NCI-H2107 treated with DMSO at 0.1 percent for 48 hours (cell line): ENCODE measurements around the gene ZYX.

ENCODE experiments used
- DNase-seq: peaks from one replicate; lab custom pipeline; 2025; ENCODE audit not compliant: unreplicated experiment; lab: John Stamatoyannopoulos, UW

Gene ZYX

DNA sequence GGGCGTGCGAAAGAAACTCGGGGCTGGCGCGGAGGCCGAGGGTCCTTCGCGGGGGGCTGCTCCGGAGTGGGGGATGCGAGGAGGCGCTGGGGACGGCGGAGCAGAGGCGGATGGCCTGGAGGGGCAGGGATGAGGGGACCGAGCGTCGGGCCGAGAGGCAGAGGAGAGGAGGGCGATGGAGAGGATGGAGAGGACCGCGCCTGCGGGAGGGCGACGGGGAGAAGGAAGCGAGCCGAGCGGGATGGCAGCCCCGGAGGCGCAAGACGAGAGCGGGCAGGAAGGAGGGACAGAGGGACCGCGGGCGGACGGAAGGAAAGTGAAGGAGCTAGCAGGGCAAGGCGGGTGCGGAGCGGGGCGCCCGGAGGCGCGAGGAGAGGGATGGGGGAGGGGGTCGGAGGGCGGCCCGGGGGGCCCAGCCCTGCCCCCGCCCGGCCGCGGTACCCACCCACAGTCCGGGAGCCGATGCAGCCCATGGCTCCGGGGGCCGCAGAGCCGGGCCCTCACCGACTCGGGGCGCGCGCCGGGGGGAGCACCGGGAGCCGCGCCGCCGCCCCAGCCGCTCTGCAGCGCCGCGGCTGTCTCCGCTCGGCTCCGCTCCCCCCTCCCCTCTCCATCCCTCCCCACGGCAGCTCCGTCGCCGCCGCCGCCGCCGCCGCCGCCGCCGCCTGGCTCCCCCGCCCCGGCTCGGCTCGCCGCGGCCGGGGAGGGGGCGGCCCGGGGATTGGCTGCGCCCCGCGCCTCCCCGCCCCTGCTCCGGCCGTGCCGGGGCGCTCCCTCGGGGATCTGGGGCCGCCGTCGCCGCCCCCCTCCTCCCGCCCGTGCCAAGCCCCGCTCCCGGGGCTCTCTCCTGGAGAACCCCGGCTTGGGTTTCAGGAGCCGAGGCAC is 18.8 kb upstream of the ZYX start, which contains the start of gene FAM131B:
FAM131B (minus strand) TSS at position 583 of the 885 bp plus-strand sequence; CDS start at position 473, 110 bp downstream.
- DNase-seq, result no peak

- DNase-seq, result no peak
Measured at GRCh38 chr7:143363016-143363937, 17.9 kb upstream of the ZYX start.

DNA sequence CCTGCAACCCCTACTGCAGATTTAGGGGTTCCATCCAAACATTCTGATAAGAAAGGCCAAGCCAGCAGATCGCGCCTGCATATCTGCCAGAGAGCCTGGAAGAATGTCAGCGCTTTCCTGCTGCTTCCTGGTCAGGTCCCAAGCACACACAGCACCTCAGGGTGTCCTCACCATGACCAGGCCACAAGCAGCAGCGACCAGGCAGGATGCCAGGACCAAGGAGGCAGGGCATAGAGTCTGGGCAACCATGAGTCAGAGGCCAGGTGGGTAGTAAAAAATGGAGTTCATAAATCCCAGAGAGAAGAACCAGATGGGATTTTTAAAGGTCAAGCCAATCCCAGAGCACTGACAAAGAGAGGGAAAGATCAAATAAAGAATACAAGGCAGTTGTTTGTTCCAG is 13.2 kb upstream of the ZYX start:
- no peak for DNase-seq

DNA sequence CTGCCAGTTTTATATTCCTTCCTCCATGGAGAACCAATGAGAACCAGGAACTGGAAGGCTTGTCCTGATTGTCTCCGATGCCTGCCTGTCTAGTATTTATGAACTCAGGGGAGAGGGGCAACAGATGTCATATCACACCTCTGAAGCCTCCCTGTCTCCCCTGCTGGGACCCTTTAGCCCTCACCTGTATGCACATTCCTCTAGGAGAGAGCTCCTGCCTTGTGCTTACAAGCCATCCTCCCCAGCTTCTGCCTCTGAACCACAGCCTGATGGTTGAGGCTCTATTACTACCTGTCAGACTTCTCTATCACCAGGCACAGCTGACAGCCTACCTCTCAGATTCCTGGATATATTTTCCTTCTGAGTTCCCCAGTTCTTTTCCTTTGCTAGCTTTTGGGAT is 12.8 kb upstream of the ZYX start:
- no peak for DNase-seq

DNA sequence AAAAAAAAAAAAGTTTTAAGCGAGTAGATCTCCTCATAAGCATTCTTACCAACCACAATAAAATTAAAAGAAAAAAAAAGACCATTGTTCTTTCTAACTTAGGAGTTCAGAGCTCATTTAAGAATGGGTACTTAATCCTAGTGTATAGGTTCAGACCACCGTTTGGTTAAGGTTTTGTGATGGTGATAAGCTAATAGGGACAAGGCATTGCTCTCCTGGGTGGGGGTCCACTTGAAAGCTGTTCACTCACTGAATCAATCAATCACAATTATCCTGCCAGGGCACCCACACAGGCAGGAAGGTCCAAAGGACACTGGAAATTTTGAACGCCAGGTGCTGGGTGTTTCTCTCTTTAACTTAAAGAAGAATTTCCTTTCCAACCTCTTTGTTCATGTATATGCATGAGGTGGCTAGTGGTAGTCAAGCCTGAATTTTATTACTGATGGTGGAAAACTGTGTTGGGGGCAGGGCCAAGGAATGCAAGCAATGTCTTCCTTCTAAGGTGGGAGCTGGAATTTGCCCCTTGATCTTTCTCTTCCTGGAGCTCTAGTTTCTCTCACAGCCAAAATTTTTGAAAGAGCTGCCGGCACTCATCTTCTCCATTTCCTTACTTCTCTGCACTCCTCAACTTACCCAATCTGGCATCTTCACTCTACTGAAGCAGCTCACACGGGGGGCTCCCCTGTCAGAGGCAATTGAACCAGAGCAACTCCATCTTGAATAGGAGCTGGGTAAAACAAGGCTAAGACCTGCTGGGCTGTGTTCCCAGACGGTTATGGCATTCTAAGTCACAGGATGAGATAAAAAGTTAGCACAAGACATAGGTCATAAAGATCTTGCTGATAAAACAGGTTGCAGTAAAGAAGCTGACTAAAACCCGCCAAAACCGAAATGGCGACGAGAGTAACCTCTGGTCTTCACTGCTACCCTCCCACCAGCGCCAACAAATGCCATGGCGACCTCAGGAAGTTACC is 11.2 kb upstream of the ZYX start:
- DNase-seq, result no peak

GRCh38 chr7:143372070-143372469 is 9.1 kb upstream of the ZYX start:
- no peak for DNase-seq

DNA sequence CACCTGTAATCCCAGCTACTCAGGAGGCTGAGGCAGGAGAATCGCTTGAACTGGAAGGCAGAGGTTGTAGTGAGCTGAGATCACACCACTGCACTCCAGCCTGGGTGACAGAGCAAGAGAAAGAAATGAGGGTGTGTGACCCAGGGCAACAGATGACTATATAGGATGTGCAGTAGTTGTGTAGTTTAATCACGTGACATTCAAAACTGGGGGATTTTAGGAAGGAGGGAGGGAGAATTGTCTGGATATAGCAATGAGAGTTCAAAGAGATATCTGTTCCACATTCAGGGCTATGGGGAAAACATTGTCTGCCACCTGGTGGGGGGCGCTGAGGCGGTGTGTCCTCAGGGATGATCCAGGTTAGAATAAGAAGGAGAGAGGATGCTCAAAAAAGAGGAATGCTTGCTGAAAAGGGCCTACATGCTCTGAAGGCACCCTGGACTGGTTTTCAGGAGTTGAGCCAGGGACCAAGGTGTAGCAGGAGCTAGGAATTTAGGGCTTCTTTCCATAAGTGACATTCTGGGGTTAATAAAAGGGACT is 7.8 kb upstream of the ZYX start:
- no peak for DNase-seq

DNA sequence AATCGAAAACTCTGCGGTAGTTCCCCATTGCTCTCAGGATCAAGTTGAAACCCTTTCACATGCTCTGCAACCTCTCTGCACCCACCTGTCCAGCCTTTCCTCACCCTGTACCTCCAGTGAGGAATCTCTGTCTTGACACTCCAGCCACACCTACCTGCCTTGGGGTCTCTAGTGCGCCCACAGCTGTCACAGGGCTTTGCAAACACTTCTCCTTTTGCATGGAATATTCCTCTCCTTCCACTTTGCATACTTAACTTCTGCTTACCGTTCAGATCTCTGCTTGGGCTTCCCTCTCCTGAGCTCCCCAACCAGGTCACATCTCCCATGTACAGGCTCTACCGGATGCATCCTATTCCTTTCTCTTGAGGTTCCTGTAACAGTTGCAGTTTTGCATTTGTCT is 6.6 kb upstream of the ZYX start:
- no peak for DNase-seq

- DNase-seq, result no peak
Measured at GRCh38 chr7:143375298-143376034, 5.7 kb upstream of the ZYX start.

DNA sequence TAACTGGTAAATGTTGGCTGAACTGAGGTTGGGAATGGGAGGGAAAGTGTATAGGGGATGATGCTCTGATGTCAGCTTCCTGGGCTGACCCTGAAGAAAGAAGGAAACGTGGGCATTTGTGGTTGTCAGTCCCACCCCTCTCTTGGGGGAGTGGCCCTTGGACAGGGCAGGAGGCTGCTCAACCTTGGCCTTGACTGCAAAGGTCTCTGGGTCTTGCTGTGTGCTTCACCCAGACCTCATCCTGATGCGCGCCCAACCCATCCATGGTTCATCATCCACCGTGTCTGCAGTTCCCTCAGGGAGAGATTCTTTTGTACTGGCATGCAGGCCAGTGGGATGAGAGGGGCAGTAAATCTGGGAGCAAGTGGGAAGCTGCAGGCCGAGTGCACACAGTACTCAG is 4.7 kb upstream of the ZYX start:
- DNase-seq, result no peak

DNA sequence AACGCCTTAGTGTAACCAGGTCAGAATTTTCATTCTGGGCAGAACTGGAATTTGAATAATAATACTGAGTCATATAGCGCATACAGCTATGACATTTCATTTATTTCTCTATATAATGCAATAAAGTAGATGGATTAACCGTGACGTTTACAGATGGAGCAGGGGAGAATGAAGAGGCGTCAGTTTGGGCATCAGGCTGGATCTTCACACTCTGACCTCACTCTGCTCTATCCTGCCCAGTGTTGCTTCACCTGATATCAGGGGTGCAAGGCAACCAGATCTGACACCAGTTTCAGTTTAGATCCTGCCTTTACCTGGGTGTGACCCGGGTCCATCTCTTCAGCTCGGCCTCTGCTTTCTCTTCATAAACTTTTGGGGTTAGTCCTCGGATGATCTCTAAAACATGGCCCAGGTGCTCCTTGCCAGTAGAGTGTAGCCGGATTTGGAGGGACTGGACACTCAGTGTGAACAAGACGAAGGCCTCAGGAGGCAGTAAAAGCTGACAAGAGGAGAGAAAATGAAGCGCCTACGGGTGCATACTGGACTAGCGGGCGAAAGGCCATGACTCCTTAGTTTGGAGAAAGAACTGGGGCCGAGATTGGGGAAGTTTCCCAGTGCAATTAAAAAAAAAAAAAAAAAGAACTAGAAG is 1.4 kb upstream of the ZYX start:
- DNase-seq, result no peak

DNA sequence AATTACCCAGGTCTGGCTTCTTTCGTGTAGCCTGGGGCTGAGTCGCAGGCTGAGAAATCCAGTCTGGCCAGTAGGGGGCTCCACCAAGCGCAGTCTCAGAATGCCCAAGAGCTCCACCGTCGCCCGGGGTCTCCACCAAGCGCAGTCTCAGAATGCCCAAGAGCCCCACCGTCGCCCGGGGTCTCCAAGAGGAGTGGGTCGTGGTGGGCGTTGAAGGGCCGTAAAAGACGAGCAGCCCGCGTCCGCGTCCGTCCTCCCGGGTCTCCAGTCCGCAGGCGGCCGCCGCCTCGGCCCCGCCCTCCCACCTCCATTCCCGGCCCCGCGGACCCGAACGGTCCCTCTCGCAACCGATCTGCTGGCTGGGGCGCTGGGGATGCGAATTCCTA is 892 bp upstream of the ZYX start:
- peak; percentile 45 for DNase-seq

GRCh38 chr7:143381427-143382125 is 431 bp downstream of the ZYX start:
- DNase-seq, result no peak

- no peak for DNase-seq
Measured at GRCh38 chr7:143382126-143382790, 1.1 kb downstream of the ZYX start.

GRCh38 chr7:143382791-143383641 is 1.9 kb downstream of the ZYX start:
- no peak for DNase-seq

DNA sequence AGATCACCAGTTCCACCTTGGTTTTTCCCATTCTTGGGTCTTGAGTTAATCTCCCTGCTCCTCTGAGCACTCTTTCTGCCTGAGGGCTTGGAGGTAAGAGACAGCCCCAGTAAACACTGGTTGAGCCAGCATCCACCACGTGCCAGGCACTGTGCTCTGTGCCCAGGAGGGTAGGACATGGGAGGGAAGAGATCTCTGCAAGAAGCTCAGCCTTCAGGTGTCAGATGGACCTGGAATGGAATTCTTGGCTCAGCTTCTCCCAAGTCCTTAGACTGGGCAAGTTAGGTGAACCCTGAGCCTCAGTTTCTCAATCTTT is 2.5 kb downstream of the ZYX start:
- DNase-seq, result no peak

DNA sequence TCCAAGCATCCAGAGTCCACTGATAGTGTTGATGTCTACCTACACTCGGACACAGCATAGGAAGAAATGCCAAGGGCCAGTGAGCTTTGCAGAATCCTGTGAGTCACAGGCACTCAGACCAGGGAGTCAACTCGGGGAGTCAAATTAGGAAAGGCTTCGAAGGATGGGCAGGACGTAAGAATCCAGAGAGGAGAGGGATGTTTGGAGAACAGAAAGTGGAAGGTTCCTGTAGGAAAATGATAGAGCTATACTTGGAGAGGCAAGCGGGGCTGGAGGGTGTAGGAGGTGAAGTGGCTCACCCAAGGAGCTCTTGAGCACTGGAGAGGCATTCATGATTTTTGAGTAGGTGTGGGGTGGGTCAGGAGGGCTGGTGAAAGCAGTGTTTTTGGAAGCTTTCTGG is 3.0 kb downstream of the ZYX start:
- DNase-seq, result no peak
